Esophagus muscularis mucosa (tissue), 4 donors: ENCODE measurements around the gene SHTN1.

Experiments used
- EP300 ChIP-seq: sonication (generic); formaldehyde crosslinking; IDR thresholded peaks from one replicate; pipeline ENCODE4 v1.6.1; 2017; ENCODE audit warnings: antibody characterized with exemption
- POLR2A ChIP-seq: fragments of 450-650 bp; IDR thresholded peaks from one replicate; pipeline ENCODE4 v1.6.1; 2017; ENCODE audit warnings: antibody characterized with exemption, moderate library complexity, mild to moderate bottlenecking, low read depth
- POLR2AphosphoS5 ChIP-seq, 2 donors: sonication (generic); formaldehyde crosslinking; IDR thresholded peaks; one replicate each; pipeline ENCODE4 v1.6.1; 2017; ENCODE audit warnings: antibody characterized with exemption in 2 of 2
- TF ChIP-seq, protein P1 (sequence below), 3 experiments: fragments of 200-600 bp in 2 of 3; fragments of 450-650 bp in 1 of 3; sonication (generic) in 2 of 3; IDR thresholded peaks; one replicate each; pipeline ENCODE4 v1.5.1; 2017 to 2019; ENCODE audit warnings: antibody characterized with exemption in 3 of 3, mild to moderate bottlenecking in 2 of 3, moderate library complexity in 1 of 3

DNA sequence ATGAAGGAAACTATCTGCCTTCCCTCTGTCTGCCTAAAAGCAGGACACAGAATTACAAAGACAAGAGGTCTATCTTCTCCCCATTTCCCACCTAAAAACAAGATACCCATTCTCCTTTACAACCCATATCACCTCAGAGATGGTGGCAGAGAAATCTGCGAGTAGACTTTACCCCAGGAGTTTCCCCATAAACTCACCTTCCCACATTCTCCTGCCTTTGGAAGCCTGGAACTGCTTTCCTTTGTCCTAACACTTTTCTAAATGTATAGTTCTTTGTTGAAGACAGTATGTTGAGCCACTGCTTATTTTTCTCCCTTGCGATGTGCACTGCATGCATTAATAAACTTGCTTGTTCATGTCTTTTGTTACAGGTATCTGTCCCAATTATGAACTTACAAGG lies 8.0 kb downstream of the SHTN1 start:
- TF ChIP-seq POLR2A (no peak), EP300 (no peak), POLR2AphosphoS5 (IDR thresholded peaks at IDR 0.05) (no peak)
- TF ChIP-seq, protein P1, sequence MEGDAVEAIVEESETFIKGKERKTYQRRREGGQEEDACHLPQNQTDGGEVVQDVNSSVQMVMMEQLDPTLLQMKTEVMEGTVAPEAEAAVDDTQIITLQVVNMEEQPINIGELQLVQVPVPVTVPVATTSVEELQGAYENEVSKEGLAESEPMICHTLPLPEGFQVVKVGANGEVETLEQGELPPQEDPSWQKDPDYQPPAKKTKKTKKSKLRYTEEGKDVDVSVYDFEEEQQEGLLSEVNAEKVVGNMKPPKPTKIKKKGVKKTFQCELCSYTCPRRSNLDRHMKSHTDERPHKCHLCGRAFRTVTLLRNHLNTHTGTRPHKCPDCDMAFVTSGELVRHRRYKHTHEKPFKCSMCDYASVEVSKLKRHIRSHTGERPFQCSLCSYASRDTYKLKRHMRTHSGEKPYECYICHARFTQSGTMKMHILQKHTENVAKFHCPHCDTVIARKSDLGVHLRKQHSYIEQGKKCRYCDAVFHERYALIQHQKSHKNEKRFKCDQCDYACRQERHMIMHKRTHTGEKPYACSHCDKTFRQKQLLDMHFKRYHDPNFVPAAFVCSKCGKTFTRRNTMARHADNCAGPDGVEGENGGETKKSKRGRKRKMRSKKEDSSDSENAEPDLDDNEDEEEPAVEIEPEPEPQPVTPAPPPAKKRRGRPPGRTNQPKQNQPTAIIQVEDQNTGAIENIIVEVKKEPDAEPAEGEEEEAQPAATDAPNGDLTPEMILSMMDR (IDR thresholded peaks at IDR 0.05), result no peak
